Measurements from ENCODE around the gene PRR14.

The PRR14 gene
- long read RNA-seq, donor 1, partial matches to known transcripts = 7 of 12 reads
- long read RNA-seq, donor 1, other reads (novel, unspliced or antisense) = 0 of 12 reads
- long read RNA-seq, donor 2, partial matches to known transcripts = 7 of 9 reads
- long read RNA-seq, donor 2, other reads (novel, unspliced or antisense) = 0 of 9 reads
- long read RNA-seq, donor 3, partial matches to known transcripts = 5 of 7 reads
- long read RNA-seq, donor 3, other reads (novel, unspliced or antisense) = 0 of 7 reads
- long read RNA-seq, donor 4, partial matches to known transcripts = 11 of 13 reads
- long read RNA-seq, donor 4, other reads (novel, unspliced or antisense) = 0 of 13 reads
- long read RNA-seq, donor 5, partial matches to known transcripts = 0 of 4 reads
- long read RNA-seq, donor 5, other reads (novel, unspliced or antisense) = 0 of 4 reads
- long read RNA-seq, donor 6, partial matches to known transcripts = 6 of 12 reads
- long read RNA-seq, donor 6, other reads (novel, unspliced or antisense) = 0 of 12 reads
- long read RNA-seq, donor 7 = 0 reads
- long read RNA-seq, donor 8, partial matches to known transcripts = 6 of 9 reads
- long read RNA-seq, donor 8, other reads (novel, unspliced or antisense) = 0 of 9 reads

GRCh38 chr16:30650369-30651123, at the start of gene PRR14:
PRR14 (plus strand) TSS chr16:30650960; CDS start chr16:30651646, 686 bp downstream.
- DNase-seq = peak; percentile 90

- no peak for DNase-seq
Measured at GRCh38 chr16:30601966-30602365, 48.8 kb upstream of the PRR14 start.

GRCh38 chr16:30602616-30603277, 48.0 kb upstream of the PRR14 start:
- DNase-seq = no peak

DNA sequence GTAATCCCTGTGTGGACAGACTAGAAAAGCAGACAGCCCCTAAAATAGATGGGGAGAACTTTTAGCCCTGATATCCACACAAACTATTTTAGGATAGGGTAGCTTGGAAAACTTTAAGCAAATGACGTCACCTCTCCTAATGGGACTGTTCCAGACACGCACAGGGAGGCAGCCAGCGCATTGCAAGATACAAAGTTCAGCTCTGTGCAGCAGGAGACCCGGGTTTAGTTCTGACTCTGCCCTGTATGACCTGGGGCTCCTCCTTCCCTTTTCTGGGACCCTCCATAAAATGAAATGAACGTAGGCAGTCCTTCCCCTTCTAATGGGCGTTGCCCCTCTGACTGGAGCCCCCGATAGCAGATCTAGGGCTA, 46.8 kb upstream of the PRR14 start:
- no peak for DNase-seq

GRCh38 chr16:30604316-30604947, 46.3 kb upstream of the PRR14 start:
- no peak for DNase-seq

- no peak for DNase-seq
Measured at GRCh38 chr16:30605158-30605557, 45.6 kb upstream of the PRR14 start.

- no peak for DNase-seq
Measured at GRCh38 chr16:30606004-30606403, 44.8 kb upstream of the PRR14 start.

DNA sequence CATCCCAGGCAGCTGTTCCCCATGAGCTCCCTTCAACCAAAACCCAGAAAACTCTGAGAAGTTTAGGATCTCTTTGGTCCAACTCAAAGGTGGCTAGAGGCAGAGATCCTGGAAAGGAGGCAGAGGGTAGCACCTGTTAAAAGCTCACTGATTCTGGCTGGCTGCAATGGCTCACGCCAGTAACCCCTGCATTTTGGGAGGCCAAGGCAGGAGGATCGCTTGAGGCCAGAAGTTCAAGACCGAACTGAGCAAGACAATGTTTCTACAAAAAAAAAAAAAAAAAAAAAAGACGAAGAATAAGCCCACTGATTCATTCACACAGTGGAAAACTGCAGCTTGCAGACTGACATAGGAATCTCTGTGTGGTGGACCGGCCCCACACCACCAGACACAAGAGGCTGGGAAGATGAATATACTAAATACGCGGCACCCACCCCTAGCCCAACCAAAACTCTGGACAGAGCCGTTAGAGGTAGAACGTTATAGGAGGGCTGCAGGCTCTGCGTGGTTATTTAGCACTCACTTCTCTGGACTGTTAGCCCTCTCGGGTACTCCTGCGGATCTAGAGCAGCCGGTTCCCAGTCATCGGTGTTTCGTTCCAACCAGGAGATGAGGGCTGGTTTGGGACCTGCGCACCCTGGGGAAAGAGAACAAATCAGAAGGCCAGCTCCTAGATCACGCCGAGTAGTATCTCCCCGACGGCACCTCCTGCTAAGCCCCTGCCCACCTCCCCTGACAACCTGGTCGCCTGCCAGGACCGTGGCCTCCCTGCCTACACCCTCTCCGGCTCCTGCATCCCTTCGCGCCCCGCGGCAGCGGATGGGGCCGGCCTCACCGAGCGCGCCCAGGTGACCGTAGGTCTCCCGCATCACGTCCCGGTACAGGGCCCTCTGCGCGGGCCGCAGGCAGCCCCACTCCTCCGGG, 41.5 kb upstream of the PRR14 start:
- no peak for DNase-seq

DNA sequence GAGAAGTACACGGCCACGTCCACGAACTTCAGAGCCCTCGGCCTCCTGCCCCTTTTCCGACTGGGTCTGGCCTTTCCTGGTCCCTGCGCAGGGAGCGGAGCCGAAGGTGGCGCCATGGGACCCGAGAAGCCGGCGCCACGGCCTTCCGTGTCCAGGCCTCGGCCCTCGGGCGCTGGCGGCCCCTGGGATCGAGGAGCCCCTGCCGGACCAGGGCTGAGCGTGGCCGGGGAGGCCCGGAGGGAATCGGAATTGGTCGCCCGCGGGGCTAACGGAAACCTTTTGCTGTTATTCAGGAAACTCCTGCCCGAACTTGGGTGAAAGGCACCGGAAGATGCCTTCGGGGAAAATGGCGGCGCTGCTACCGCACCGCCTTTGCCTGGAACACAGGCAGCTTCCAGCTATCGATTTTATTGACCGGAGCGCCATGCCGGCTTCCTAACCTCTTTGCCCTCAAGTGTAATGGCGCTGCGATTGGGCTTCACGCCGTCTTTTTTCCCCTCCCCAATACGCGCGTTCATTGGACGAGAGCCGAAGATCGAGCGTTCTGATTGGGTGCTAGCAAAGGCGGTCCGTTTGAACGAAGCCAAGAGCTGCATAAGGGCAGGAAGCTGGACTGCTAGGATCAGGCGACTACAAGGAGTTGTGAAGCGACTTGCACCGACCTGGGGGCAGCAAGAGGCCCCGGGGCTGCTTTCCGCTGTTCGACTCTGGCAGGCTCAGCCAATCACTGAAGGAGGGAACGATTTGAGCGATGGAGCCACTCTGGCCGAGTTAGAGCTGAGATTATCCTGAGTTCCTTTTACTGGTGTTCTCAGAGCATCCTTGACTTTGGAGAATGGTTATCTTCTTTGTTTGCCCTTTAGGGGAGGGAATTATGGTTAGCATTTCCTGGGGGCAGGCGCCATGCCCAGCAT, 40.6 kb upstream of the PRR14 start, which contains the start of gene ZNF689:
Gene ZNF689 (minus strand): TSS at position 464 of the 914 bp plus-strand sequence. CDS start 348 bp downstream, at position 116.
- peak; percentile 95 for DNase-seq

DNA sequence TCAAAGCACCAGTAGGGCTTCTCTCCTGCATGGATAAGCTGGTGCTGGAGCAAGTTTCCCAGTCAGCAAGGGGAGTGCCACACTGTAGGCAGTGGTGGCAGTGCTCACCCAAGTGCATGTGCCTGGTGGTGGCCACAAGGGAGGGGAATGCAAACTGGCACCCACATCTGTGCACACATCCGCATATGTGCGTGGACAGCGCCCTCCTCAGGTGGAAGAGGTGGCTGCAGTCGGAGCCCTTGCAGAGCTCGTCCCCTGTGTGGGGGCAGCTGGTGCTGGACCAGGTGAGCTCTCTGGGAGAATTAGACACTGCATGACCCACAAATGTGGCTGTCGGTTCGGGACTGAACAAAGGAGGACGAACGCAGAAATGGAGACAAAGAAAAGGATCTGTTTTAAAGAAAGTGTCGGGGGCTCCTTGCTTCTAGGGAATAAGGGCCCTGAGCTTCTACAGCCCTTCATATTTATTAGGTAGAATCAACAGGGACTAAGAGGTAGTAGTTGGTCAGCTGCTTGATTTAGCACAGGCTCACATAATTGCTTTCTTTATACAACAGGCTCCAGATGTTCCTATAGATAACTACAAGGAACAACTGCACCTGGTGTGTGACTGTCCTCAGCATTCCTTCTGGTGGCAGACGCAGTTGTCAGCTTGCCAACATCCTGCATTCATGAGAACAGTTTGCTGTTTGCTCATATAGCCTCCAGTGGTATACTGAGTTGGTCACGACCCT, 35.2 kb upstream of the PRR14 start:
- no peak for DNase-seq

- DNase-seq = no peak
Measured at GRCh38 chr16:30619202-30619601, 31.6 kb upstream of the PRR14 start.

DNA sequence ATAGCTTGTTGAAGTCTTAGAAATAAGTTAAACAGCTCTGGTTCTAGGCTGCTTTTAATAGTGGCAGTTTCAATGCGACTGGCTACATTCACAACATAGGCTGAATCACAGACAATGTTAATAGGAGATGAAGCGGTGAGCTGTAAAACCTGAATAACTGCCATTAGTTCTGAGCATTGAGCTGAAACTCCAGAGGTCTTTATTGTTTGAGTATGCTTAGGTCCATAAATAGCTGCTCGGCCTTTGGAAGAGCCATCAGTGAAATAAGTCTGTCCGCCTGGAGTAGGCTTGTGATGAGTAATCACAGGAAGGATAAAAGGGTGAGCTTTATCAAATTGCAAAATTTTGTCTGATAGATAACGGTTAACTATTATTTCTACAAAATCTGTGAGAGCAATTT, 31.1 kb upstream of the PRR14 start:
- DNase-seq = no peak

GRCh38 chr16:30620169-30620568, 30.6 kb upstream of the PRR14 start:
- no peak for DNase-seq

GRCh38 chr16:30621765-30622164, 29.0 kb upstream of the PRR14 start:
- DNase-seq = no peak

- DNase-seq = no peak
Measured at GRCh38 chr16:30622455-30623032, 28.2 kb upstream of the PRR14 start.

DNA sequence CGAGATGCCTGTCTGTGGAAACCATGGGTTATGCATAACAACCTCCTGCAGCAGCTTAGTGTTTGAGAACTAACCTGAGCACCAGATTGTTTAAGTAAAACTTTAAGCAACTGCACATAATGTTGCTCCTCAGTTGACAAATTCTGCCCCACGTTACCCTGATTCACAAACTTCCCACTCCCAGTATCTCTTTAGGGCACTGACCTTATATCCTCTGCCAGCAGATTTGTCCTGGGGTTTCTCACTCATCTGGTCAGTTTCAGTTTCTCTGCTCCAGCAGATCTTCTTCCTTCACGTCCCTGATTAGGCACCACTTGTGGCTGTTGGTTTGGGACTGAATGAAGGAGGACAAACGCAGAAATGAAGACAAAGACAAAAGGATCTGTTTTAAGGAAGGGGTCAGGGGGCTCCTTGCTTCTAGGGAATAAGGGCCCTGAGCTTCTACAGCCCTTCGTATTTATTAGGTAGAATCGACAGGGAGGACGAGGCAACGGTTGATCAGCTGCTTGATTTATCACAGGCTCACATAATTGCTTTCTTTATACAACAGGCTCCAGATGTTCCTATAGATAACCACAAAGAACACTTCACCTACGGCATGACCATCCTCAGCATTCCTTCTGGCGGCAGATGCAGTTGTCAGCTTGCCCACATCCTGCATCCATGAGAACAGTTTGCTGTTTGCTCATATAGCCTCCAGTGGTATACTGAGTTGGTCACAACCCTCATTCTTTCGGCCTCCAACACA, 27.1 kb upstream of the PRR14 start:
- DNase-seq = no peak

GRCh38 chr16:30626236-30626635, 24.5 kb upstream of the PRR14 start:
- DNase-seq = no peak

Measured in right kidney (tissue), 9 donors.